Measurements from ENCODE around the gene LENG1.

Gene LENG1

GRCh38 chr19:54206831-54207177 lies 47.3 kb upstream of the LENG1 start:
- H3K36me3 ChIP-seq (ENCODE audit: insufficient read depth) = peaks cover 34% of the 10 kb centered on the region; the same call in 1 of the 2 replicates
- TF ChIP-seq, protein P1, sequence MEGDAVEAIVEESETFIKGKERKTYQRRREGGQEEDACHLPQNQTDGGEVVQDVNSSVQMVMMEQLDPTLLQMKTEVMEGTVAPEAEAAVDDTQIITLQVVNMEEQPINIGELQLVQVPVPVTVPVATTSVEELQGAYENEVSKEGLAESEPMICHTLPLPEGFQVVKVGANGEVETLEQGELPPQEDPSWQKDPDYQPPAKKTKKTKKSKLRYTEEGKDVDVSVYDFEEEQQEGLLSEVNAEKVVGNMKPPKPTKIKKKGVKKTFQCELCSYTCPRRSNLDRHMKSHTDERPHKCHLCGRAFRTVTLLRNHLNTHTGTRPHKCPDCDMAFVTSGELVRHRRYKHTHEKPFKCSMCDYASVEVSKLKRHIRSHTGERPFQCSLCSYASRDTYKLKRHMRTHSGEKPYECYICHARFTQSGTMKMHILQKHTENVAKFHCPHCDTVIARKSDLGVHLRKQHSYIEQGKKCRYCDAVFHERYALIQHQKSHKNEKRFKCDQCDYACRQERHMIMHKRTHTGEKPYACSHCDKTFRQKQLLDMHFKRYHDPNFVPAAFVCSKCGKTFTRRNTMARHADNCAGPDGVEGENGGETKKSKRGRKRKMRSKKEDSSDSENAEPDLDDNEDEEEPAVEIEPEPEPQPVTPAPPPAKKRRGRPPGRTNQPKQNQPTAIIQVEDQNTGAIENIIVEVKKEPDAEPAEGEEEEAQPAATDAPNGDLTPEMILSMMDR (conservative IDR thresholded peaks at IDR 0.05; ENCODE audit: low read depth, low read length) = no peak
- H3K27me3 ChIP-seq (ENCODE audit: insufficient read depth, low read depth) = no peaks in the 10 kb centered on the region; the same call in 1 of the 2 replicates
- H3K9ac ChIP-seq = no peak overlapping the region
- H3K4me1 ChIP-seq (ENCODE audit: low read depth, poor library complexity, severe bottlenecking) = peaks cover 94% of the 10 kb centered on the region
- H3K4me2 ChIP-seq = no peak overlapping the region
- H4K20me1 ChIP-seq (ENCODE audit: insufficient read depth) = peaks cover 55% of the 10 kb centered on the region
- no peak overlapping the region for H2AFZ ChIP-seq (ENCODE audit: low read depth)
- H3K79me2 ChIP-seq (ENCODE audit: insufficient read depth, low read depth) = peaks cover 44% of the 10 kb centered on the region
- no peak overlapping the region for H3K27ac ChIP-seq
- no peak overlapping the region for H3K4me3 ChIP-seq (IDR thresholded peaks at IDR 0.05; ENCODE audit: insufficient read depth, low read depth, low read length)

GRCh38 chr19:54206030-54206830 lies 46.7 kb upstream of the LENG1 start:
- Histone ChIP-seq H4K20me1 (ENCODE audit: insufficient read depth) (peaks cover 59% of the 10 kb centered on the region), H3K4me1 (ENCODE audit: low read depth, poor library complexity, severe bottlenecking) (peaks cover 94% of the 10 kb centered on the region), H3K79me2 (ENCODE audit: insufficient read depth, low read depth) (peaks cover 50% of the 10 kb centered on the region)

DNA sequence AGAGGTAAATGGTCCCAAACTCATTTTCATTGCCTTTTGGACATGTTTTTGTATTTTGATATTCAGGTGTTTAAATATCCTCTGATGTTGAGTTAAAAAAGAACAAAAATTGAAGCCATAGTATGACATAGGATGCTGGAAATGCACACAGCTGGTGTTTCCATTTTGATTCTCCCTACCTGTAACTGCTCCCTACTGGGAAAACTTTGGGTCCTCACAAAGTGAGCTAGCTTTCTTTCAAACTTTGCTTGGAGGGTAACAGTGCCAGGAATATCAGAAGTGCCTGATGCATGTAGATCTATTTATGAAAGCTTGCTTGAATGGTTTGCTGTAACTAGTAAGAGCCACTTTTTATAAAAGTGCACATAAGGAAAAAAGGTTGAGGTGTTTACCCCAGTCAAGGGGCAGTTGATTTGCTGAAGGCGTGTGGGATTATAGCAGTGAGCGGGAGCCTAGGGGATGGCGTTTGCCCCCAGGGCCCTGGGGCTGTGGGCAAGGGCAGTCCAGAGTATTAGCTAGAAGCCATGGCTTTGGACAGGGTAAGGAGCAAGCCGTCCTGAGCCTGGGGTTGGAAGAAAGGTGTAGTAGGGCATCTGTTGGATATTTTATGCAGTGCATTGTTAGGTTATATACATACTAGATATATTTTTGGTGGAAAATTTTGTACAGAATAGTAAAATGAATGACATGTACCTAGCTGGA lies 45.4 kb upstream of the LENG1 start:
- no peak overlapping the region for H3K4me3 ChIP-seq (IDR thresholded peaks at IDR 0.05; ENCODE audit: insufficient read depth, low read depth, low read length)
- H3K27ac ChIP-seq = no peak overlapping the region
- H3K27me3 ChIP-seq (ENCODE audit: insufficient read depth, low read depth) = no peaks in the 10 kb centered on the region; the same call in 1 of the 2 replicates
- no peak overlapping the region for H3K9ac ChIP-seq
- peaks cover 56% of the 10 kb centered on the region for H3K79me2 ChIP-seq (ENCODE audit: insufficient read depth, low read depth)
- peaks cover 35% of the 10 kb centered on the region; the same call in 1 of the 2 replicates for H3K36me3 ChIP-seq (ENCODE audit: insufficient read depth)
- no peak overlapping the region for H2AFZ ChIP-seq (ENCODE audit: low read depth)
- peaks cover 59% of the 10 kb centered on the region for H4K20me1 ChIP-seq (ENCODE audit: insufficient read depth)
- H3K4me1 ChIP-seq (ENCODE audit: low read depth, poor library complexity, severe bottlenecking) = peaks cover 84% of the 10 kb centered on the region
- TF ChIP-seq, protein P1 (conservative IDR thresholded peaks at IDR 0.05; ENCODE audit: low read depth, low read length) = no peak
- peak overlapping the region; percentile 24; the same call in 1 of the 2 replicates for H3K4me2 ChIP-seq

More at GRCh38 chr19:54206030-54206830, 46.7 kb upstream of the LENG1 start:
- Histone ChIP-seq H3K4me3 (IDR thresholded peaks at IDR 0.05; ENCODE audit: insufficient read depth, low read depth, low read length) (no peak overlapping the region), H3K9ac (no peak overlapping the region), H3K27ac (no peak overlapping the region), H3K36me3 (ENCODE audit: insufficient read depth) (peaks cover 35% of the 10 kb centered on the region; the same call in 1 of the 2 replicates), H3K27me3 (ENCODE audit: insufficient read depth, low read depth) (no peaks in the 10 kb centered on the region; the same call in 1 of the 2 replicates), H2AFZ (ENCODE audit: low read depth) (no peak overlapping the region), H3K4me2 (no peak overlapping the region)
- TF ChIP-seq, protein P1 (conservative IDR thresholded peaks at IDR 0.05; ENCODE audit: low read depth, low read length) = no peak

GRCh38 chr19:54203151-54203611 lies 43.7 kb upstream of the LENG1 start:
- H3K27me3 ChIP-seq (ENCODE audit: insufficient read depth, low read depth) = no peaks in the 10 kb centered on the region; the same call in 1 of the 2 replicates
- peaks cover 68% of the 10 kb centered on the region for H3K4me1 ChIP-seq (ENCODE audit: low read depth, poor library complexity, severe bottlenecking)
- H3K4me3 ChIP-seq (IDR thresholded peaks at IDR 0.05; ENCODE audit: insufficient read depth, low read depth, low read length) = no peak overlapping the region
- H3K27ac ChIP-seq = no peak overlapping the region
- H3K36me3 ChIP-seq (ENCODE audit: insufficient read depth) = peaks cover 35% of the 10 kb centered on the region; the same call in 1 of the 2 replicates
- H2AFZ ChIP-seq (ENCODE audit: low read depth) = no peak overlapping the region
- peaks cover 53% of the 10 kb centered on the region for H4K20me1 ChIP-seq (ENCODE audit: insufficient read depth)
- TF ChIP-seq, protein P1 (conservative IDR thresholded peaks at IDR 0.05; ENCODE audit: low read depth, low read length) = no peak
- H3K4me2 ChIP-seq = peak overlapping the region; percentile 81; the same call in 1 of the 2 replicates
- H3K9ac ChIP-seq = no peak overlapping the region
- peaks cover 56% of the 10 kb centered on the region for H3K79me2 ChIP-seq (ENCODE audit: insufficient read depth, low read depth)
